ENCODE results near the gene AGTPBP1. TPM values are rescaled to one million over a fixed set of nuclear protein-coding genes. Genes with fewer than 3 reads are reported as not detected.

The AGTPBP1 gene
- total and polyA plus RNA-seq, 11 donors: 7.1 to 72.4 (median 47.1) TPM

- peaks cover 0 to 42% (median 18%) of the 10 kb centered on the region in 12 donors for H3K4me1 ChIP-seq
- intact Hi-C loops (cut with DNase I): no loop called here
These were observed 213.6 kb downstream of the AGTPBP1 start for GRCh38 chr9:85528142-85528541.

GRCh38 chr9:85527331-85528020 lies 214.3 kb downstream of the AGTPBP1 start:
- H3K4me3 ChIP-seq: no peak overlapping the region
- H3K36me3 ChIP-seq: no peaks in the 10 kb centered on the region
- 56 to 59% (median 57%) methylated on average over 4 of the region's 4 CpGs for WGBS, 4 donors
- ATAC-seq: peak; percentile 50 to 75 (median 68)
- peak overlapping the region; percentile 57 to 85 (median 78) for H3K27ac ChIP-seq
- H3K9me3 ChIP-seq: peaks cover 0 to 11% (median 0%) of the 10 kb centered on the region in 12 donors
- H3K4me1 ChIP-seq: peaks cover 0 to 49% (median 24%) of the 10 kb centered on the region in 12 donors
- TF ChIP-seq CTCF (IDR thresholded peaks at IDR 0.05) (no peak), POLR2A (IDR thresholded peaks at IDR 0.05) (no peak)
- H3K27me3 ChIP-seq: peaks cover 0 to 8% (median 0%) of the 10 kb centered on the region in 9 donors
- intact Hi-C loops (cut with DNase I): no loop called here
- DNase-seq: peak in 2 of 5 donors; percentile 27 to 44

More at GRCh38 chr9:85528142-85528541, 213.6 kb downstream of the AGTPBP1 start:
- no peak for DNase-seq
- TF ChIP-seq CTCF (IDR thresholded peaks at IDR 0.05) (no peak), POLR2A (IDR thresholded peaks at IDR 0.05) (no peak)
- ATAC-seq: peak in 1 of 4 donors; percentile 12
- H3K27ac ChIP-seq: peak overlapping the region; percentile 57 to 85 (median 78)
- 59 to 85% (median 78%) methylated on average over 5 of the region's 5 CpGs for WGBS, 4 donors
- H3K4me3 ChIP-seq: no peak overlapping the region
- no peaks in the 10 kb centered on the region for H3K36me3 ChIP-seq
- peaks cover 0 to 8% (median 0%) of the 10 kb centered on the region in 9 donors for H3K27me3 ChIP-seq
- peaks cover 0 to 14% (median 0%) of the 10 kb centered on the region in 12 donors for H3K9me3 ChIP-seq

- ATAC-seq (no peak), DNase-seq (no peak)
- Histone ChIP-seq H3K27me3 (peaks cover 0 to 11% (median 0%) of the 10 kb centered on the region in 9 donors), H3K4me1 (peaks cover 0 to 59% (median 27%) of the 10 kb centered on the region in 12 donors), H3K9me3 (peaks cover 0 to 9% (median 0%) of the 10 kb centered on the region in 12 donors), H3K36me3 (no peaks in the 10 kb centered on the region), H3K4me3 (no peak overlapping the region), H3K27ac (no peak overlapping the region)
- WGBS, 4 donors: 51 to 66% (median 57%) methylated on average over 2 of the region's 2 CpGs
- intact Hi-C loops (cut with DNase I): loop anchor here in 1 of 10 donors (5.0 kb wide), 2 partner anchors 72 to 92 kb away; no protein-coding TSS in a partner anchor
- no peak for TF ChIP-seq CTCF (IDR thresholded peaks at IDR 0.05)
- TF ChIP-seq POLR2A (IDR thresholded peaks at IDR 0.05): no peak
These were observed 217.2 kb downstream of the AGTPBP1 start for GRCh38 chr9:85524531-85524930.

- Histone ChIP-seq H3K4me1 (peaks cover 0 to 46% (median 23%) of the 10 kb centered on the region in 12 donors), H3K27me3 (peaks cover 0 to 11% (median 0%) of the 10 kb centered on the region in 9 donors), H3K27ac (peak overlapping the region; percentile 41 to 91 (median 79)), H3K36me3 (no peaks in the 10 kb centered on the region), H3K9me3 (peaks cover 0 to 9% (median 0%) of the 10 kb centered on the region in 12 donors), H3K4me3 (peak overlapping the region in 7 of 12 donors; percentile 44 to 60 (median 53))
- DNase-seq (no peak), ATAC-seq (no peak)
- intact Hi-C loops (cut with DNase I): loop anchor here in 1 of 10 donors (5.0 kb wide), 2 partner anchors 71 to 91 kb away; no protein-coding TSS in a partner anchor
- TF ChIP-seq POLR2A (IDR thresholded peaks at IDR 0.05) (no peak), CTCF (IDR thresholded peaks at IDR 0.05) (no peak)
- 42 to 68% (median 49%) methylated on average over 8 to 9 of the region's 9 CpGs for WGBS, 4 donors
These were observed 218.6 kb downstream of the AGTPBP1 start for GRCh38 chr9:85523202-85523601.
